Activated CD4-positive, alpha-beta T cell treated with anti-CD3 and anti-CD28 coated beads for 1 hour (primary cell): ENCODE measurements around the gene MYO1B.

Experiments
- DNase-seq: peaks from one replicate; pipeline ENCODE4 v3.0.0-alpha.2; 2020

Gene MYO1B

DNA sequence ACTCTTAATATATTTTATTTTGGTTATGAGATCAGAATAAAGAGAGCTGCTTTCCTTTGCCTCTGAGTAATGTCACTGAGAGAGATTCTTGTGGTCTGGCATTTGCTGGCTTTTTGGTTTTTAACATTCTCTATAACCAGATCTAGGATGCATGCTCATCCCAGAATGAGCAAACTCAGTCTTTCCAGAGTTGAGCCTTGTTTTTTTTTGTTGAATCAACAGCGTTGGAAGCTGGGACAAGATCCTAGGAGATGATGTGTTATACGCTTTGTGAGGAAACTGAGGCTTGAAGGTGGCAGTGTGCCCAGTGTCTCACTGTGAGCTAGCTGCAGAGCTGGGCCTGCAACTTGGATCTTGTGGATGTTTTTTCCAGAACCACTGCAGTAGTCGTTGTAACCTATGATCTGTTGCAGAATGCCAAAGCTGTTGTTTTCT, 19.5 kb downstream of the MYO1B start:
- DNase-seq: no peak

- no peak for DNase-seq
Observed at GRCh38 chr2:191265311-191266170, 20.3 kb downstream of the MYO1B start.

DNA sequence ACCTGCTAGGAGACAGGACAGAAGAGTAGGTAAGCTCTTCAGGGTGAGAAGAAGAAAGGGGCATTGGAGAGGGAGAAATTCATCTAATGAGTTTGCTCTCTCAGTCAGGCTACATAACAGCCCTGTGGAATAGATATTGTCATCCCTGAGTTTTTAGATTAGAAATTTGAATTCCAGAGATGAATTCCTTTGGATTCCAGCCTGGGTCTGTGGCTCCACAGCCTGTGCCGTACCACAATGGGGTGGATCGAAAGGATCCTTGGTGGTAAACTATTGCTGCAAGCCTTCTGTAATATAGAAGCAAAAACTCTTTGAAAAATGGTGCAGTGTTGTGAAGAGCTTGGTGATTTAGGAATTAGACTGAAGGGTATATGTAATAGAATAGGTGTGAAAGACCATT, 21.0 kb downstream of the MYO1B start:
- no peak for DNase-seq

GRCh38 chr2:191268596-191268995, 23.4 kb downstream of the MYO1B start:
- no peak for DNase-seq

DNA sequence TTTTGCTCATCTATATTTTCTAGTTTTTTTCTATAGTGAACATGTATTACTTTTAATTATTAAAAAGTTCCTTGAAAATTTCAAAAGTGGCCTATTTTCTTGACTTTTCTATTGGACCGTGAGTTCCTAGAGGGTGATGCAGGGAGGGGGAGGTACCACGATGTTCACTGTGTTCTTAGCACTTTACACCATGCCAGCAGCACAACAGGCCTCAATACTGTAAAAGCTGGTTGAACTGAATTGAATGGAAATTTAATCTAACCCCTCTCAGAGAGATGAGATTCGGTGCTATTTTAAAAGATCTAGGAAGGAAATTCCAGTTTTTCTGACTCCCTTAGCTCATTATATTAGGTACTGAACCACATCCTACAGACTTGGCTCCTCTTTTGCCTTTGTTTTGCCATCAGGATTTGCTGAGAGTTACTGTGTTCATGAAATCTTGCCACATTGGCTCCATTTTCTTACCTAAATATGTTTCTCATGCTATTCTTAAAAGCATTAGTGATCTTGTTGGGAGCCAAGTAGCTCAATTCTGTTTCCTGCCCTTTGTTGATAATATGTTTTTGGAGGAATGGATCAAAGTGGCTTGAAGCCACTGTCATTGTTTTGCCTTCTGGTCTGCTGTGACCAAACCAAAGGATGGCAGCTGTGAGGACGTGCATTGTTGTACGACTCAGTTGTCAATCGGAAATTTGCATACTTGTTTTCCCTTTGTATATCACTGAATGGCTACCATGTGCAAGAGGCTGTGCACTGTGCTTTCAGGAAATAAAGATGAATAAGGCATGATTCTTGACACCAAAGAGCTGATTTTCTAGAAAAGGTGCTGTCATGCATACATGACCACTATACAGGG, 25.3 kb downstream of the MYO1B start:
- DNase-seq: no peak

DNA sequence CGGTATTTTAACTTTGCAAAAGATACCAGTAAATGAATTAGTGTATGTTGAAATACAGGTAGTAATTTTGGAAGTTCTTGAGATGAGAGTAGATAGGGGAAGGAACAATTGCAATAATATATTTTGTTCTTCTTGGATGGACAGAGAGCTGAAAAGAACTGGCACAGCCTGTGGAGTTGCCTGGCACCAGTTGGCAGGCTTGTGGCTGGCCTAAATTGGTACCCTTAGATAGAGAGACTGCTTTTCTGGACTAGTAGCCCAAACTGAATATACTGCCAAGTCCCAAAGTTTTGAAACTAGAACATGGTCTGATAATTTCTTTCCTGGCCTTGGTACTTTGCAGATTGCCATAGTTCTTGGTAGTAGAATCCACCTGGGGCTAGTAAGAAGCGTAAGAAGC, 26.9 kb downstream of the MYO1B start:
- no peak for DNase-seq

GRCh38 chr2:191274413-191274815, 29.2 kb downstream of the MYO1B start:
- DNase-seq: no peak

DNA sequence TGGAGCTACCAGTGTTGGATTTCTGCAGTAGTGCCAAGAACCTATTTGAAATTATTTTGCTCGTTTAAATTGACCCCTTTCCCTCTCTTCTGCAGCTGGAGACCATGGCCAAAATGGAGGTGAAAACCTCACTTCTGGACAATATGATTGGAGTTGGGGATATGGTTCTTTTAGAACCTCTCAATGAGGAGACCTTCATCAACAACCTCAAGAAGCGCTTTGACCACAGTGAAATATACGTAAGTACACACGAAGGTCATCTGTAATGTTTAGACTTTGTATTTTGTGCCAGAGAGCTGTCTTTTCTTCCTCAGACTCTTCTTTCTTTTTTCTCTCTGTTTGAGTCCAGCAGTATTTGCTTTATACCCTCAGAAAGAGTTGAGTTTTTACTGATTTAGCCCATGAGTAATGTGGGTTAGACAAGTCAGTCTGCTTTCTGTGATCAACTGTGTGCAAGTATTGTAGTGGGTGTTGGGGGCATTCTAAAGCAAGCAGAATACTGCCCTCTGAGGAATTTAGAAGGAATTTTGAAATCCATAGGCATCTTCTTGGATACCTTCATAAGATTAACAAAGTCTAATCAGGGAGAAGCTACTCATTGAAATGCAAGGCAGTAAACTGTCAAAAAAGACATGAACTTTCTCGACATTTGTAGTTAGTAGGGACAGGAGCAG, 31.7 kb downstream of the MYO1B start:
- no peak for DNase-seq

- no peak for DNase-seq
Observed at GRCh38 chr2:191280290-191280689, 35.1 kb downstream of the MYO1B start.

- no peak for DNase-seq
Observed at GRCh38 chr2:191280834-191281756, 35.9 kb downstream of the MYO1B start.

DNA sequence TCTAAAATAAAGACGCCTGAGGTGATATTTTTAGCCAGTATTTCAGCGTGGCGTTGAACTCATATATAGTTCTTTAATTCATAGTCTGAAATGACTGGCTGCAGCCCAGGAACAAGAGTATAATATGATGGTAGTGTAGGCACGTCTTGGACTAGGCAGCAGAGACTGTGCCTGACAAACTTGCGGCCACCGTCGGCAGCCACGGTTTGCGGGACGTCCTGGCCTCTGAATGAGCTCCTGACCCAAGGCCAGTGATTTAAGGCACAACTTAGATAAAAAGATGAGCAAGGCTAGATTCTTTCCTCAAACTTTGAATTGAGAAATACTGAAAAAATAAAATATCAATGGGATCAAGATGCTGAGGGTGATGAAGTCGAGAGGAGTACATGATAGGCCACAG, 40.0 kb downstream of the MYO1B start:
- DNase-seq: no peak

DNA sequence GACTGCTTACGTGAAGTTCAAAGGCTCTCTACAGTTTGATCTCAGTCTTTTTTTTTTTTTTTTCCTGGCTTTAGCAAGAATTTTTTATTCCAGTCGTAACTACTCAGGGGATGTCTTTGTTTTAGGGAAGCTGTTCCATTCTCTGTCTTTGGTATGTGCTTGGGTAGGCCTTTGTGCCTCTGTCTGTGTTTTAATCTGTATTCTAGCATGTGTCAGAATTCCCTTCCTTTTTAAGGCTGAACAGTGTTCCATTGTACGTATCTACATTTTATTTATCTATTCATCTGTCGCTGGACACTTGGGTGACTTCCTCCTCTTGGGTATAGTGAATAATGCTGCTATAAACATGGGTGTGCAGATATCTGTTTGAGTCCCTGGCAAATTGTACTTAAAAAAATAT, 42.6 kb downstream of the MYO1B start:
- no peak for DNase-seq

DNA sequence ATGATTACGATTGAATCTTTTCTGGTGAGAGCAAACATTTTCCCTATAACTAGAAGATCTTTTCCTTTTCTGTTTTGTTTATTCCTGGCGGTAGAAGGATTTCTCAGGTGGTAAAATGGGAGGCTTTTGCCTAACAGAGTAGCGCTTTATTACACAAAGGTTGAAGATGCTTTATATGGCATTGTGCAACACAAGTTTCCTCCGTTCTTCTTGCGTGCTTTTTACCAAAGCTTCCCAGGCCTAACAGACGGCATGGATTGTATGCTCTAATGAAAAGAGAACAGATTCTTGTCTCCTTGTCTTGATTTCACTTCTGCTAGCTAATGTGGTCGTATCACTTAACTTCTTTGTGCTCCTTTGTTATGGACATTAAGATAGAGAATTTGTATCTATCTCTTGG, 43.8 kb downstream of the MYO1B start:
- no peak for DNase-seq

DNA sequence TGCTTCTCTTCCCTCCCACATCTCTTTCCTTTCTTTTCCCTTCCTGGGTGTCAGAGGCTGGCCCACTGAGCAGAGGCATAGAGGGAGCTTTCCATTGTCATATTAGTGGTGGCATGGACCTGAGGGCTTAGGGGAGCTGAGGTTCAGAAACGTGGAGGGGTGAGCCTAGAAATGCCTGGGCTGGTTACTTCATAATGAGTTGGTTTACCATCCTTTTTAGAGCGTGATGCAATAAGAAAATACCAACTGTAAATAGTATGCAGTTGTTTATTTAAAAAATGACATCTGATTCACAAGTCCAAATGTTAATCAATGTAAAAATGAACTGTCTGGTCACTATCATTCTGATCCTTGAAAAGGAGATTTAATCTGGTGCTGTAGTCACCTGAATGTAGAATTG, 46.3 kb downstream of the MYO1B start:
- DNase-seq: no peak

DNA sequence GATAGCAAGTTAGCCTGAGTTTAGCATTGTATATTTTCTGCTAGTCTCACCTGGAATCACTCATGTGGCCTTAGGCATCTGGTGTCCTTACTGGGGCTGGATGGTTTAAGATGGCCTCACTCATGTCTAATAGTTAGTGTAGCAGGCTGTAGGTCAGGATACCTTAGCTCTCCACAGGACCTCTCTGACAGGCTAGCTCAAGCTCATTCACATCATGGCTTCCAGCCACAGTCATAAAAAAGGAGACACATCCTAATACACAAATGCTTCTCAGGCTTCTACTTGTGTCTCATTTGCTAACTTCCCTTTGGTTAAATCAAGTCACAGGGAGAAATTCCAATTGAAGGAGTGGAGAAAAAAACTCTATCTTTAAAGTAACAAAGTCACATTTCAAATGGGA, 47.7 kb downstream of the MYO1B start:
- no peak for DNase-seq

- no peak for DNase-seq
Observed at GRCh38 chr2:191295088-191295487, 49.9 kb downstream of the MYO1B start.

DNA sequence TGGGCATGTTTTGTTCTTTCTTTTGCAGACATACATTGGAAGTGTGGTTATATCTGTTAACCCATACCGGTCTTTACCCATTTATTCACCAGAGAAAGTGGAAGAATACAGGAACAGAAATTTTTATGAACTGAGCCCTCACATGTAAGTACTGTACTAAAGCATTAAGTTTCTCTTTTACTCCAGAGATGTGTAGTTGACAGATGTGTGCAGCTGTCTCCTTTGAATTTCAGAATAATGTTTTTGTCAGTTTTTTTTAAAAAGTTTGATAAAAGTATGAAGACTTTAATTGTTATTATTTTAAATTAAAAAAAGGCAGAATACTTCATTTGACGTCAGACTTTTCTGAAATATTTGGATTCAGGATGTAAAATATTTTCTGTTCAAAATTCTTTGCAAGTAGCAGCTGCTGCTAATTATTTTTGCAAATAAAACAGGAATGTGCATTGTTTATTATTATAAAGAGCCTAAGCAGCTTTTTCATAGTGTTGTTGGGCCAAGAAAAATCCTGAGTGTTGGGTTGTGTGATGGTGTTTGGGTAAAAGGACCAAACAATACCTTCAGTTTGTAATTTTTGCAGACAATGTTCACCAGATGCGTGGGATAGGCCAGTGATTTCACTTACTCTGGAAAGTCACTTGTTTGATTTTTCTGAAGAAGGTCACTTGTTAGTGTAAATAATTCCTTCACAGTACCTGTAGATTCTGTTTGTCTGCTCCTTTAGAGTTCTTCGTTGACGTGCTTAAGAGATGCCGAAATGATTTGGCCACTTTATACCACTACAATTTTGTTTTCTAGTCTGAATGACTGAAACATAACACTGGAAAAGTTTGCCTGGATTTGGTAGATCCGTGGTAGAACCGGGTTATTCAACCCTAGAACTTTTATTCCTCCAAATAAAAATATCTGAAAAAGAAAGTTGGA, 51.1 kb downstream of the MYO1B start:
- DNase-seq: no peak

- no peak for DNase-seq
Observed at GRCh38 chr2:191297033-191297432, 51.8 kb downstream of the MYO1B start.

DNA sequence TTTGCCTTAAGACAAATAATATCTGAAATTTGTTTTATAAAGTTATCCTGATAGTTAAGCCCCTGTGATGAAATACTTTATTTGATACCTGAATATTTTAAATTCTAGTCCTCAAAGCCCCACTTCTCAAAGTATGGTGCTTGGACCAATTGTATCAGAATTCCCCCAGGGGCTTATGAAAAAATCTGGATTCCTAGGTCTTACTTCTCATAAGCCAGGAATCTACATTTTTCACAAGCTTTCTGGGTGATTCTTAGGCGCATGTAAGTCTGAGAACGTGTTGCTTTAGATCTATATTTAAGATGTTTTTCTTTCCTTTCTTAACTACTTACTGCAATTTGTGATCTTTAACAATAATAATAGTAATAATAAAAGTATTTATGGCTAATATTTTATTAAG, 53.1 kb downstream of the MYO1B start:
- DNase-seq: no peak

- DNase-seq: no peak
Observed at GRCh38 chr2:191299010-191299409, 53.8 kb downstream of the MYO1B start.

DNA sequence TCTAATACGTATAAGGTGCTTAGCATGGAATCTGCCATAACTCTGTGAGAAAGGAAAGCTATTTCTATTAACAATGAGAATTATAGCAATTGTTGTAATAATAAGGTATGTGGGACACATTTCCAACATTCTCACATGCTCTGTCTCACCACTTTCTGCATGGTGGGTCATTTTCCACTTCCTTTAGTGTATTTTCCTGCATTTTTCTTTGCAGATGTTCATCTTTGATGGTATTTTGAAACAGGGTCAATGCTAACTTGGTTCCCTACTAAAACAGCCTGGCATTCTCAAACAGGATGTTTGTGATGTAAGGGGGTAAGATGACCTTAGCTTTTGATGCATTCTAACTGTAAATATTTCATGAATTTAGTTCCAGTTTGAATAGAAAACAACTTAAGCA, 54.7 kb downstream of the MYO1B start:
- DNase-seq: no peak
